Activated T-cell treated with anti-CD3 and anti-CD28 coated beads for 1 hour (primary cell): ENCODE measurements around the gene ZNF638.

Experiments used
- DNase-seq: peaks from one replicate; pipeline ENCODE4 v3.0.0-alpha.2; 2020; ENCODE audit warnings: low read depth

The ZNF638 gene

GRCh38 chr2:71333619-71334018 is 2.0 kb downstream of the ZNF638 start:
- no peak for DNase-seq

- DNase-seq, result no peak
Observed at GRCh38 chr2:71336384-71336783, 4.8 kb downstream of the ZNF638 start.

- DNase-seq, result no peak
Observed at GRCh38 chr2:71336802-71337201, 5.2 kb downstream of the ZNF638 start.

GRCh38 chr2:71337776-71338175 is 6.2 kb downstream of the ZNF638 start:
- DNase-seq, result no peak

- DNase-seq, result no peak
Observed at GRCh38 chr2:71339685-71340084, 8.1 kb downstream of the ZNF638 start.

- DNase-seq, result no peak
Observed at GRCh38 chr2:71340176-71340575, 8.6 kb downstream of the ZNF638 start.

- DNase-seq, result no peak
Observed at GRCh38 chr2:71341645-71342044, 10.1 kb downstream of the ZNF638 start.

GRCh38 chr2:71346065-71346464 is 14.5 kb downstream of the ZNF638 start:
- DNase-seq, result no peak

- DNase-seq, result no peak
Observed at GRCh38 chr2:71347517-71347916, 15.9 kb downstream of the ZNF638 start.

GRCh38 chr2:71348302-71348701 is 16.7 kb downstream of the ZNF638 start:
- DNase-seq, result no peak

- no peak for DNase-seq
Observed at GRCh38 chr2:71353248-71353647, 21.7 kb downstream of the ZNF638 start.

- no peak for DNase-seq
Observed at GRCh38 chr2:71358931-71359671, 27.5 kb downstream of the ZNF638 start.

- no peak for DNase-seq
Observed at GRCh38 chr2:71360434-71360975, 28.9 kb downstream of the ZNF638 start.

GRCh38 chr2:71361631-71362030 is 30.0 kb downstream of the ZNF638 start:
- no peak for DNase-seq

GRCh38 chr2:71362447-71362846 is 30.9 kb downstream of the ZNF638 start:
- no peak for DNase-seq

- DNase-seq, result no peak
Observed at GRCh38 chr2:71370015-71370414, 38.4 kb downstream of the ZNF638 start.

- DNase-seq, result no peak
Observed at GRCh38 chr2:71372042-71372441, 40.5 kb downstream of the ZNF638 start.

- DNase-seq, result no peak
Observed at GRCh38 chr2:71379086-71379485, 47.5 kb downstream of the ZNF638 start.

GRCh38 chr2:71380665-71381064 is 49.1 kb downstream of the ZNF638 start:
- no peak for DNase-seq

GRCh38 chr2:71385012-71385411 is 53.4 kb downstream of the ZNF638 start:
- no peak for DNase-seq

- DNase-seq, result no peak
Observed at GRCh38 chr2:71388214-71388613, 56.6 kb downstream of the ZNF638 start.

- DNase-seq, result no peak
Observed at GRCh38 chr2:71389384-71390072, 57.9 kb downstream of the ZNF638 start.

GRCh38 chr2:71393216-71393615 is 61.6 kb downstream of the ZNF638 start:
- no peak for DNase-seq
